ENCODE results near the gene KANSL1. TPM values are rescaled to one million over a fixed set of nuclear protein-coding genes. Genes with fewer than 3 reads are reported as not detected.

Gene KANSL1
- total RNA-seq, 2 donors from 2014 or later, result 60.0 to 72.3 TPM

GRCh38 chr17:46179375-46179999 lies 13.7 kb downstream of the KANSL1 start:
- DNase-seq, result no peak
- H3K27ac ChIP-seq, result no peak overlapping the region
- no peaks in the 10 kb centered on the region for H3K36me3 ChIP-seq
- H3K27me3 ChIP-seq, result no peaks in the 10 kb centered on the region
- no peaks in the 10 kb centered on the region for H3K9me3 ChIP-seq
- no peak overlapping the region for H3K9ac ChIP-seq (ENCODE audit: low read depth in 2 of 2, low read length in 2 of 2)
- intact Hi-C loops (cut with DNase I), result no loop called here
- no peaks in the 10 kb centered on the region for H3K4me1 ChIP-seq
- H3K4me3 ChIP-seq, result no peak overlapping the region
- no peak for TF ChIP-seq CTCF (IDR thresholded peaks at IDR 0.05)

DNA sequence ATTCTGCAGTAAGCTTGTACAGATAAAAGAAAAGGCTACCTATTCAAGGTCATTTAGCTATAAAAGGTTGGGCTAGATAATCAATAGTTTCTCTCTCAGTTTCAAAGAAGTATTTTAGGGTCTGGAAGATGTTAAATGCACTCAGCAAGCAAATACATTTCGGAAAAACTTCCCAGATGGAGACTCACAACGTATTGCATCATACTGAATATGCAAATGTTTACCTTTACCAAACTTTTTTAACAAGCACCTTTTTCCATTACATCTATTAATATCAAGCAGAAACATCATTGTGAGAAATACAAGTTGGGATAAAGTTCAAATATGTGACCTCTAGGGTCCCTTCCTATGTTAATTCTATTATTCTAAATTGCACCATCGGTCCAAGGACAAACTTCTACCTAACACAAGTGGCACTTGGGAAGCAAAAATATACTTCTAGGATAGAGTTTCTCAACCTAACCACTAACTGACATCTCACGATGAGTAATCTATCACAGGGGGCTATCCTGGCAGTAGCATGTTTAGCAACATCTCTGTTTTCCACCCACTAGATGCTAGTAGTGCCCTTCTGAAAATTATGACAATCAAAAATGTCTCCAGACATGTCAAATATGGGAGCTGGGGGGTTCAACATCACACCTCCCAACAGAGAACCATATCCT lies 14.5 kb downstream of the KANSL1 start:
- Histone ChIP-seq H3K4me1 (no peaks in the 10 kb centered on the region), H3K4me3 (no peak overlapping the region), H3K36me3 (no peaks in the 10 kb centered on the region), H3K9ac (ENCODE audit: low read depth in 2 of 2, low read length in 2 of 2) (no peak overlapping the region), H3K9me3 (no peaks in the 10 kb centered on the region), H3K27ac (no peak overlapping the region), H3K27me3 (no peaks in the 10 kb centered on the region)
- DNase-seq, result no peak
- intact Hi-C loops (cut with DNase I), result no loop called here
- no peak for TF ChIP-seq CTCF (IDR thresholded peaks at IDR 0.05)

DNA sequence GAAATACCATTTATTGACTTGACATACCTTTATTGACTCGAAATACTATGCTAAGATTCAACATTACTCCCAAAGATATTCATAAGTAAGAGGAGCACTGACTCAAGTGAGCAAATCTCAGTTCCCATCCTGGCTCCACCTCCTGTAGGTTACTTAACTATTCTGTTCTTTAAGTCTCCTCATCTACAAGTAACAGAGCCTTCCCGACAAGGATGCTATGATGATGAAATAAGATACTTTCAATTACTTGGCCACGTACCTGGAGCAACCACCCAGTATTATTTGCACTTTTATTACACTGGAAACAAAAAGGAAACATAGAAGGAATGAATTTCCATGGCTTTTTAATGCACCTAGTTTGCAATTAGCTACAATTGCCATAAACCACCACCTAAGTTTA lies 16.3 kb downstream of the KANSL1 start:
- no peak for DNase-seq
- peaks cover 1% of the 10 kb centered on the region for H3K36me3 ChIP-seq
- no peak for TF ChIP-seq CTCF (IDR thresholded peaks at IDR 0.05)
- no peak overlapping the region for H3K4me3 ChIP-seq
- H3K4me1 ChIP-seq, result no peaks in the 10 kb centered on the region
- no peak overlapping the region for H3K27ac ChIP-seq
- intact Hi-C loops (cut with DNase I), result no loop called here
- H3K9ac ChIP-seq (ENCODE audit: low read depth in 2 of 2, low read length in 2 of 2), result no peak overlapping the region
- H3K27me3 ChIP-seq, result no peaks in the 10 kb centered on the region
- H3K9me3 ChIP-seq, result no peaks in the 10 kb centered on the region

GRCh38 chr17:46175891-46176290 lies 17.3 kb downstream of the KANSL1 start:
- Histone ChIP-seq H3K9me3 (no peaks in the 10 kb centered on the region), H3K4me1 (no peaks in the 10 kb centered on the region), H3K9ac (ENCODE audit: low read depth in 2 of 2, low read length in 2 of 2) (no peak overlapping the region), H3K27me3 (no peaks in the 10 kb centered on the region), H3K27ac (no peak overlapping the region), H3K4me3 (no peak overlapping the region), H3K36me3 (peaks cover 11% of the 10 kb centered on the region)
- DNase-seq, result no peak
- intact Hi-C loops (cut with DNase I), result no loop called here
- TF ChIP-seq CTCF (IDR thresholded peaks at IDR 0.05), result no peak

- no peak overlapping the region for H3K27ac ChIP-seq
- H3K27me3 ChIP-seq, result no peaks in the 10 kb centered on the region
- intact Hi-C loops (cut with DNase I), result no loop called here
- H3K4me3 ChIP-seq, result no peak overlapping the region
- peaks cover 14% of the 10 kb centered on the region for H3K36me3 ChIP-seq
- no peak for TF ChIP-seq CTCF (IDR thresholded peaks at IDR 0.05)
- H3K4me1 ChIP-seq, result no peaks in the 10 kb centered on the region
- no peak for DNase-seq
- H3K9me3 ChIP-seq, result no peaks in the 10 kb centered on the region
- H3K9ac ChIP-seq (ENCODE audit: low read depth in 2 of 2, low read length in 2 of 2), result no peak overlapping the region
Measured at GRCh38 chr17:46173153-46173552, 20.1 kb downstream of the KANSL1 start.
